Stimulated activated CD4-positive, alpha-beta T cell treated with anti-CD3 and anti-CD28 coated beads, Interleukin-12 subunit alpha, Interleukin-12 subunit beta, amount 100 ng/mL, for 24 hours (primary cell): Measurements from ENCODE around the gene ARF3.

Experiments
- DNase-seq, 2 experiments: peaks; one replicate each; pipeline ENCODE4 v3.0.0-alpha.2; 2020; ENCODE audit warnings: low read depth in 2 of 2

The ARF3 gene

GRCh38 chr12:48966177-48966895, 9.0 kb upstream of the ARF3 start:
- no peak for DNase-seq

- no peak for DNase-seq
These were observed 8.1 kb upstream of the ARF3 start for GRCh38 chr12:48965298-48965838.

GRCh38 chr12:48961801-48962200, 4.5 kb upstream of the ARF3 start:
- DNase-seq, result no peak

- no peak for DNase-seq
These were observed 4.0 kb upstream of the ARF3 start for GRCh38 chr12:48961331-48961730.

- DNase-seq, result no peak
These were observed 3.5 kb upstream of the ARF3 start for GRCh38 chr12:48960834-48961233.

GRCh38 chr12:48958049-48958388, 732 bp upstream of the ARF3 start:
- DNase-seq, result no peak

- DNase-seq, result no peak
These were observed 777 bp downstream of the ARF3 start for GRCh38 chr12:48956279-48957140.

GRCh38 chr12:48954841-48955501, 2.3 kb downstream of the ARF3 start:
- DNase-seq, result no peak

- DNase-seq, result no peak
These were observed 3.2 kb downstream of the ARF3 start for GRCh38 chr12:48954061-48954460.

GRCh38 chr12:48952691-48953090, 4.6 kb downstream of the ARF3 start:
- no peak for DNase-seq

GRCh38 chr12:48947727-48948126, 9.6 kb downstream of the ARF3 start:
- DNase-seq, result no peak

- DNase-seq, result no peak
These were observed 10.3 kb downstream of the ARF3 start for GRCh38 chr12:48946943-48947342.

- DNase-seq, result no peak
These were observed 11.1 kb downstream of the ARF3 start for GRCh38 chr12:48946205-48946604.

GRCh38 chr12:48943221-48943620, 14.1 kb downstream of the ARF3 start:
- no peak for DNase-seq

- no peak for DNase-seq
These were observed 17.1 kb downstream of the ARF3 start for GRCh38 chr12:48940181-48940580.

GRCh38 chr12:48938805-48939204, 18.5 kb downstream of the ARF3 start:
- DNase-seq, result no peak

- DNase-seq, result no peak
These were observed 20.1 kb downstream of the ARF3 start for GRCh38 chr12:48937170-48937569.

GRCh38 chr12:48936379-48936979, 20.8 kb downstream of the ARF3 start:
- DNase-seq, result peak; percentile 43 to 83

- no peak for DNase-seq
These were observed 23.0 kb downstream of the ARF3 start for GRCh38 chr12:48934312-48934706.

GRCh38 chr12:48933664-48934311, 23.5 kb downstream of the ARF3 start:
- DNase-seq, result no peak

GRCh38 chr12:48932878-48933277, 24.4 kb downstream of the ARF3 start:
- no peak for DNase-seq

- DNase-seq, result no peak
These were observed 26.8 kb downstream of the ARF3 start for GRCh38 chr12:48930475-48930874.
